Immature natural killer cell (primary cell): ENCODE data around the gene HNRNPLL. TPM values are rescaled to one million over a fixed set of nuclear protein-coding genes. Genes with fewer than 3 reads are reported as not detected.

Experiments
- DNase-seq, 3 donors: peaks; one replicate each; pipeline ENCODE4 v3.0.0; 2022; ENCODE audit warnings: mixed read lengths in 1 of 3
- H3K27ac Mint-ChIP-seq, 6 donors: one replicate each; pipeline ENCODE4 v1.8.0; 2020; ENCODE audit warnings: mixed read lengths in 6 of 6, mild to moderate bottlenecking in 5 of 6, inconsistent platforms in 4 of 6, moderate library complexity in 3 of 6
- H3K27me3 Mint-ChIP-seq, 3 donors: one replicate each; pipeline ENCODE4 v1.8.0; 2020 to 2021; ENCODE audit warnings: low read depth in 3 of 3, mild to moderate bottlenecking in 3 of 3, mixed read lengths in 3 of 3, moderate library complexity in 3 of 3, inconsistent platforms in 1 of 3
- H3K36me3 Mint-ChIP-seq, 3 donors: one replicate each; pipeline ENCODE4 v1.8.0; 2020; ENCODE audit warnings: mixed read lengths in 3 of 3, inconsistent platforms in 2 of 3, mild to moderate bottlenecking in 2 of 3
- H3K4me1 Mint-ChIP-seq, 2 donors: one replicate each; pipeline ENCODE4 v1.8.0; 2020; ENCODE audit warnings: inconsistent platforms in 2 of 2, mild to moderate bottlenecking in 2 of 2, mixed read lengths in 2 of 2, moderate library complexity in 1 of 2
- H3K4me3 Mint-ChIP-seq, 5 donors: one replicate each; pipeline ENCODE4 v1.8.0; 2020; ENCODE audit warnings: mild to moderate bottlenecking in 5 of 5, mixed read lengths in 5 of 5, inconsistent platforms in 3 of 5, moderate library complexity in 3 of 5
- H3K9me3 Mint-ChIP-seq, 6 donors: one replicate each; pipeline ENCODE4 v1.8.0; 2020; ENCODE audit warnings: mild to moderate bottlenecking in 6 of 6, mixed read lengths in 6 of 6, inconsistent platforms in 4 of 6, moderate library complexity in 3 of 6
- polyA plus RNA-seq, 3 donors: library from polyadenylated mRNA; unstranded; fragments of 300-500 nt; fragmentation: Illumina TruSeq; gene quantifications; one replicate each; pipeline ENCODE4 v1.2.3, GENCODE V29; 2021

The HNRNPLL gene
- polyA plus RNA-seq, 3 donors from 2014 or later = 7.4 to 13.9 (median 11.5) TPM

GRCh38 chr2:38598200-38598990 is 4.3 kb downstream of the HNRNPLL start:
- Mint-ChIP-seq H3K4me1 (peaks cover 8 to 29% of the 10 kb centered on the region in 2 donors), H3K27ac (peak overlapping the region in 2 of 6 donors; percentile 40 to 41), H3K27me3 (peaks cover 3 to 11% (median 8%) of the 10 kb centered on the region in 3 donors), H3K36me3 (peaks cover 0 to under 1% (median 0%) of the 10 kb centered on the region in 3 donors), H3K4me3 (no peak overlapping the region), H3K9me3 (no peaks in the 10 kb centered on the region)
- DNase-seq = no peak

- Mint-ChIP-seq H3K4me1 (peaks cover 6 to 26% of the 10 kb centered on the region in 2 donors), H3K27ac (no peak overlapping the region)
These were observed 5.6 kb downstream of the HNRNPLL start for GRCh38 chr2:38597115-38597514.

GRCh38 chr2:38596229-38596628 is 6.5 kb downstream of the HNRNPLL start:
- H3K27ac Mint-ChIP-seq = peak overlapping the region in 1 of 6 donors; percentile 16
- peaks cover 0 to 5% (median 3%) of the 10 kb centered on the region in 3 donors for H3K27me3 Mint-ChIP-seq

More at GRCh38 chr2:38597115-38597514, 5.6 kb downstream of the HNRNPLL start:
- no peak for DNase-seq
- Mint-ChIP-seq H3K4me3 (no peak overlapping the region), H3K27me3 (peaks cover 1 to 5% (median 5%) of the 10 kb centered on the region in 3 donors), H3K9me3 (no peaks in the 10 kb centered on the region), H3K36me3 (peaks cover 0 to 4% (median 0%) of the 10 kb centered on the region in 3 donors)

GRCh38 chr2:38592951-38593350 is 9.8 kb downstream of the HNRNPLL start:
- H3K4me3 Mint-ChIP-seq = no peak overlapping the region
- H3K36me3 Mint-ChIP-seq = peaks cover 0 to 4% (median 0%) of the 10 kb centered on the region in 3 donors
- H3K27me3 Mint-ChIP-seq = peaks cover 0 to 2% (median 0%) of the 10 kb centered on the region in 3 donors
- H3K4me1 Mint-ChIP-seq = no peaks in the 10 kb centered on the region
- DNase-seq = no peak
- H3K27ac Mint-ChIP-seq = no peak overlapping the region
- no peaks in the 10 kb centered on the region for H3K9me3 Mint-ChIP-seq

More at GRCh38 chr2:38596229-38596628, 6.5 kb downstream of the HNRNPLL start:
- Mint-ChIP-seq H3K9me3 (no peaks in the 10 kb centered on the region), H3K36me3 (peaks cover 0 to 4% (median 0%) of the 10 kb centered on the region in 3 donors), H3K4me1 (peaks cover 5 to 20% of the 10 kb centered on the region in 2 donors), H3K4me3 (no peak overlapping the region)
- no peak for DNase-seq

GRCh38 chr2:38591152-38591551 is 11.6 kb downstream of the HNRNPLL start:
- no peak for DNase-seq
- Mint-ChIP-seq H3K27me3 (peaks cover 0 to 2% (median 0%) of the 10 kb centered on the region in 3 donors), H3K9me3 (no peaks in the 10 kb centered on the region), H3K4me3 (no peak overlapping the region), H3K4me1 (no peaks in the 10 kb centered on the region), H3K36me3 (peaks cover 0 to 4% (median 4%) of the 10 kb centered on the region in 3 donors), H3K27ac (no peak overlapping the region)

- no peak for DNase-seq
- Mint-ChIP-seq H3K4me3 (no peak overlapping the region), H3K9me3 (no peaks in the 10 kb centered on the region), H3K4me1 (no peaks in the 10 kb centered on the region), H3K27me3 (peaks cover 0 to 2% (median 0%) of the 10 kb centered on the region in 3 donors), H3K27ac (no peak overlapping the region), H3K36me3 (peaks cover 0 to 4% (median 4%) of the 10 kb centered on the region in 3 donors)
These were observed 12.7 kb downstream of the HNRNPLL start for GRCh38 chr2:38590053-38590452.

- Mint-ChIP-seq H3K27me3 (no peaks in the 10 kb centered on the region), H3K9me3 (no peaks in the 10 kb centered on the region), H3K27ac (no peak overlapping the region), H3K4me1 (no peaks in the 10 kb centered on the region), H3K4me3 (no peak overlapping the region), H3K36me3 (peaks cover 0 to 4% (median 0%) of the 10 kb centered on the region in 3 donors)
- DNase-seq = no peak
These were observed 15.8 kb downstream of the HNRNPLL start for GRCh38 chr2:38586931-38587330.

GRCh38 chr2:38584881-38585280 is 17.8 kb downstream of the HNRNPLL start:
- Mint-ChIP-seq H3K27me3 (no peaks in the 10 kb centered on the region), H3K36me3 (peaks cover 5 to 7% (median 5%) of the 10 kb centered on the region in 3 donors), H3K9me3 (no peaks in the 10 kb centered on the region), H3K27ac (no peak overlapping the region), H3K4me3 (no peak overlapping the region), H3K4me1 (no peaks in the 10 kb centered on the region)
- DNase-seq = no peak

- Mint-ChIP-seq H3K4me3 (no peak overlapping the region), H3K27me3 (no peaks in the 10 kb centered on the region), H3K4me1 (no peaks in the 10 kb centered on the region), H3K36me3 (peaks cover 5 to 7% (median 5%) of the 10 kb centered on the region in 3 donors), H3K9me3 (no peaks in the 10 kb centered on the region), H3K27ac (no peak overlapping the region)
- DNase-seq = no peak
These were observed 18.7 kb downstream of the HNRNPLL start for GRCh38 chr2:38583994-38584393.

GRCh38 chr2:38583524-38583923 is 19.2 kb downstream of the HNRNPLL start:
- H3K9me3 Mint-ChIP-seq = no peaks in the 10 kb centered on the region
- no peaks in the 10 kb centered on the region for H3K27me3 Mint-ChIP-seq
- no peak overlapping the region for H3K27ac Mint-ChIP-seq
- no peak overlapping the region for H3K4me3 Mint-ChIP-seq
- H3K4me1 Mint-ChIP-seq = no peaks in the 10 kb centered on the region
- H3K36me3 Mint-ChIP-seq = peaks cover 5 to 7% (median 5%) of the 10 kb centered on the region in 3 donors
- DNase-seq = no peak

GRCh38 chr2:38581193-38582147 is 21.3 kb downstream of the HNRNPLL start:
- Mint-ChIP-seq H3K36me3 (peaks cover 5 to 6% (median 5%) of the 10 kb centered on the region in 3 donors), H3K9me3 (no peaks in the 10 kb centered on the region), H3K27me3 (no peaks in the 10 kb centered on the region), H3K27ac (no peak overlapping the region), H3K4me3 (no peak overlapping the region), H3K4me1 (no peaks in the 10 kb centered on the region)
- DNase-seq = peak; percentile 66 to 75 (median 69)

GRCh38 chr2:38580115-38580636 is 22.6 kb downstream of the HNRNPLL start:
- Mint-ChIP-seq H3K27ac (no peak overlapping the region), H3K27me3 (no peaks in the 10 kb centered on the region), H3K36me3 (peaks cover 3 to 5% (median 5%) of the 10 kb centered on the region in 3 donors), H3K4me1 (no peaks in the 10 kb centered on the region), H3K4me3 (no peak overlapping the region), H3K9me3 (no peaks in the 10 kb centered on the region)
- DNase-seq = no peak

GRCh38 chr2:38578832-38579231 is 23.9 kb downstream of the HNRNPLL start:
- Mint-ChIP-seq H3K9me3 (no peaks in the 10 kb centered on the region), H3K4me1 (no peaks in the 10 kb centered on the region), H3K27me3 (no peaks in the 10 kb centered on the region), H3K27ac (no peak overlapping the region), H3K36me3 (peaks cover 3 to 5% (median 5%) of the 10 kb centered on the region in 3 donors), H3K4me3 (no peak overlapping the region)
- no peak for DNase-seq
